Hippocampal formation (tissue), 2 donors: ENCODE results near the gene STK39.

Experiments used
- DNase-seq, 2 donors: peaks; one replicate each; lab custom pipeline; 2025; lab: John Stamatoyannopoulos, UW

The STK39 gene

GRCh38 chr2:168003876-168004275 is 243.5 kb downstream of the STK39 start:
- peak in 1 of 2 donors; percentile 23 for DNase-seq

DNA sequence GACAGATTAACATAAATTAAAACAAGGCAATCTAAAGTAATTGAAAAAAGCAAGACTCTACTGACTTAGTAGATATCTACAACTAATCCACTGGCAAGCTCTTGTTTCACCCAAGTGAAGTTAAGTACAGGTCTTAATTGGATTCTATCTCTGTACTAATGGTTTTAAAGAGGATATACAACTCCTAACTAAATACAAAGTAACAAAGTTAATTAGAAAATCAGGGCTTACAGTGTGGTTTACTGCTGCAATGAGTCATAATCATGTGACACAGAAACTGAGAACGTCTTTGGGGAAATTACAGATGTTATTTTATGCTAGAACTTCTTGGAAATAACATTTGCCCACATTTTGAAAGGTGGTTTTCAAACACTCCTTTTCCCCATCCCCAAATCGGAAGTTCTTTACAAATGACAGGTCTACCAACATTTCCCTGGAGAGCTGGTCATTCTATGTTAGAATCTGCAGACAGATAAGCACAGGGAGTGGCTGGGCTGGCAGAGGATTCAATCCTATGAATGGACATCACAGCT is 245.3 kb downstream of the STK39 start:
- no peak for DNase-seq

GRCh38 chr2:167992278-167992677 is 255.1 kb downstream of the STK39 start:
- no peak for DNase-seq

DNA sequence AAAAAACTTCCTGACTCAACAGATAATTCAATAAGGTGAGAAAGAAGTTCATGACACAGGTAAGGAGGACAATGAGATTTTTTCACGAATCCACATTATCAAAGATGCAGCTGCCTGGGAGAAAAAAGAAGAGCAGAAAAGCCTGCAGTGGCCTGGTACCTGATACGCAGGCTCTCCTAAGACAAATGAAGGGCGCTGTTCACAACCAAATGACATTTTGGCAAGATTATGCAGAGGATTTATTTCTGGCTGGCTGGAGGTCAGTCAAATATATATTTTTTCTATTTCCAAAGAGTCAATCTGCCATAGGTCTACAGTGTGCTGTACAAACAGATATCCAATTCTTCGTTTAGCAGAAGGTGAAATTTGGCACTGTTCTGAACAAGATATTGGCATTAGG is 257.3 kb downstream of the STK39 start:
- DNase-seq: no peak

- no peak for DNase-seq
Observed at GRCh38 chr2:167988296-167988695, 259.1 kb downstream of the STK39 start.

- no peak for DNase-seq
Observed at GRCh38 chr2:167987558-167987957, 259.8 kb downstream of the STK39 start.

DNA sequence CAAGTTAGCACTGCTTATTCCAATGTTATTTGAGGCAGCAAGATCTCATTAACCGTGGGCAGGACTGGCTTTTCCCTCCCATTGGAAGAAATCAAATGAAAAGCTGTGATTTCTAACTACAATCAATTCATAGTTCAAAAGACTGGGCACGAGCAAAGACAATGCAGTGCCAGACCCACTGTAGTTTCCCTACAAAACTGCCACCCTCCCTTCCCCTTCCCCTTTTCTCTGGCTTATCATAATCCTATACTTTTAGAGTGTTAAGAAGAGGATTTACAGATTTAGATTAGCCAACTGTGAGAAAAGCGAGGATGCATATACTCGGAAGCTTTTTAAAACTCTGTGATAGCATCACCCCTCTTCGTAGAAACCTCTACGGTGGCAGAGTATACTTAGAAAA is 260.4 kb downstream of the STK39 start:
- DNase-seq: no peak

GRCh38 chr2:167986223-167986622 is 261.2 kb downstream of the STK39 start:
- no peak for DNase-seq

GRCh38 chr2:167981945-167982344 is 265.4 kb downstream of the STK39 start:
- no peak for DNase-seq

DNA sequence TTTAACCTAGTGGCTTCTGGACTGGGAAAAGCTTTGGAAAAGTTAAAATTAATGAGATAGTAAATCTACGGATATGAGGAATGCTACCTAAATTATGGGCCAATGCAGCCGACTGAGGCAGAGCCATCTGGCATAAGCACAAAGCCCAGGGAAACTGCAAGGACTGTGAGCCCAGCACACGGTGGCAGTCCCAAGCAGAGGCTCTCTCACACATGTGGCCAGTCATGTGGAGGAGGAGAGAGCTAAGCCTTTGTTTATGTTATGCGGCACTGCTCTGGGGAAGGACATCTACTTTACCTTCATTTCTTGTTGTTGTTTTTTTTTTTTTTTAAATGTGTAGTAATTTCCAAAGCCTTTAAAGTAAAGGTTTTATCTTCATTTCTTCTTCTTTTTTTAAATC is 267.0 kb downstream of the STK39 start:
- no peak for DNase-seq

DNA sequence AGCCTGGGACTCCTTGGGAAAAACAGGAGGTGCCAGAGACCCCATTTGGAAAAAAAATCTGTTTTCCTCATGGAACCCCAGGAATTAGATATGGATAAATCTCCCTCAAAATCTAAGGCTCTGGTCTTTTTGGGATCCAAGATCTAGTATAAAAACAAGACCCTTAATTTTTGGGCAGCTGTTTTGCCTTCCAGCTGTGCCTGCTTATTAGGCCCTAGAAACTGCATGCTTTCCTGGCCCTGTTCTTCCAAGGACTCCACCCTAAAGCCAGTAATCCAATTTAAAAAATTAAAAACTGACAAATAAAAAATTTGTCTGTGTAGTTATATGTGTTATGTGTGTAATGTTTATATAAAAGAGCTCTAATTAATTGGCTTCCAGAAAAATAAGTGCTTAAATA is 274.6 kb downstream of the STK39 start:
- no peak for DNase-seq

DNA sequence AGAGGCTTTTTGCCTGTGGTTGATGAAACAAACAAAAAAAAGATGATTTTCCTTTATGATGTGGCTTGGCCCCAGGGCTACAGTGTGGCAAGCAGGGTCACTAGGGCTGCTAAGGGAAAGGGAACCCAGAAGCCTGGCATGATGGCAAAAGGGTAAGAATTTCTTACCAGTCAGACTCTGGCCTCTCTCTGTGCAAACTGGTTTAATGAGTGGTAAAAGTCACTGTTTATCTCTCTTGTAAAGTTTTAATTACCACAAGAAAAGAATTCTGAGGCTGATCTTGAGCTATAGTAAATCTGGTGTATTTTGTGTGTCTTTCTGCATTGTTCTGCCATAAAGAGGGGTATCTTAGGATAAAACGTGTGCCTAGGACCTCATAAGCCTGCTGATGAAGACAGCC is 275.4 kb downstream of the STK39 start:
- no peak for DNase-seq

DNA sequence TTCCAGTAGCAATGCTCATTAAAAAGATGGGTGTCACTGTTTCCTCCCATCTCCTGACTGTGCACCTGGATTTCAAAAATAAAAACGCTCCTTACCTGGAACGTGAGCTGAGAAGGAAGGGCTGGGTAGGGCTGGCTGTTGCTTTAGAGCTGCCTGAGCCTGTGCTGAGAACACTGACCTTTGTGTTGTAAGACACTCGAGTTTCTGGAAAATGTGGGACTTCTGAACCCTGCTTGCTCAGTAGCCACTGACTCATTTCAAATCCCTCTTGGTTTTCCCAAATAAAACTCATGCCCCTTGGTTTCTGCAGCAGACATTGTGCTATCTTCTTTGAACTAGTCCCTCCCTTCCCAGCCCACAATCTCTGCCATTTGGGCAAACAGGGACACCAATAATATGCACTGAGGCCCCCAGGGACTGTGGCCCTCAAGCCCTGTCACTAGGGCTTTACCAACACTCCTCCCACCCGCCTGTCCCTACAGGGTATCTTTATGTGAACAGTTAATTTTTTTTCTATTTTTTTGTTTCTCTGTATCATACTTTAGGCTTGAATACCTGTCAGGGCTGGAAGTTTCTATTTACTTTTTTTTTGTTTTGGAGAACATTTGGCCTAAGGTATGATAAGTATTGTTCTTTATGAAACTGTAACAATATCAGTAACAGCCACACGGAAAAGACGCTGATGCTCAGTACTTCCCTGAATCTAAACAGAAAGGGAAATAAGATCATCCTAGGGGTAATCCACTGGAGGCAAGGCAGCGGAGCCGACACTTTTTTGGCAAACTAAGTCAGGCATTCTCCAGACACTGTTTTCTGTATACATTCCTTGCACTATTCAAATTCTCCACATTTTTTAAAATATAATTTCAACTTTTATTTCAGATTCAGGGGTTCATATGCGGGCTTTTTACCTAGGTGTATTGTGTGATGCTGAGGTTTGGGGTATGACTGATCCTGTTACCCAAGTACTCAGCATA is 280.2 kb downstream of the STK39 start:
- no peak for DNase-seq

DNA sequence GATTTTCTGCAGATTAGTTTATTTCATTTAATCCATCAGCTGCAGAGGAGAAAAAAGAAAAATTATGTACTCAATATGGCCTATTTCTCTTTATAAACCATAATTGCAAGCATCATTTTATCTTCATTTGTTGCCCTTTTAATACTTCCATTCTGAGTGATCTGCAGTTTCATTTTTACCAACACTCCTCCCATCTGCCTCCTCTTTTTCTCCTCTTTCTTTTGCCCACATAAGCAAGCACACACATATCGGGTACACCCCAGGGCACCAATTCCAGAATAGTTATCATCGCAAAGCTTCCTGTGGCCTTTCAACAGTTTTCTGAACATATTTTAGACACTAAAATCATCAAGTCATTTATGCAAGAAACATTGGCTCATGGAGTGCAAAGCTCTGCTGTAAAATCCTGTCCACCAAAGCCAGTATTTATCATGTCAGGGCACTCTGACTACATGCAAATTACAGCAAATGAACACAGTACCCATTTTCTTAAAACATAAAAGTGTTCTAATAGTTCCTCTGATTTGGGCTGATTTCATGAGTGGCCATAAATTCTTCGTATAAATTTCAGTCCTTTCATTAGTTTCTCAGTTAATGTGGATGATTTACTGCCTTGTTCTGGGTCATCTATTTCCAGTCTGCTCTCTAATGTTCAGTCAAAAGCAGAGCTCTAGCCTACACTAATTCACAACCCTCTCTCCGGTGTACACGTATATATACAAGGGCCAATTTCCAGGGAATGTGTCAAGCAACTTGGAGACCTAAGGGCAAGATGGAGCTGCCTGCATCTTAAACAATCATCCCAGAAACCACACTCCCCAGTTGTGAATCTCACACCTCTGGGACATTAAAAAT is 281.3 kb downstream of the STK39 start:
- DNase-seq: no peak

GRCh38 chr2:167964650-167965413 is 282.6 kb downstream of the STK39 start:
- DNase-seq: no peak

DNA sequence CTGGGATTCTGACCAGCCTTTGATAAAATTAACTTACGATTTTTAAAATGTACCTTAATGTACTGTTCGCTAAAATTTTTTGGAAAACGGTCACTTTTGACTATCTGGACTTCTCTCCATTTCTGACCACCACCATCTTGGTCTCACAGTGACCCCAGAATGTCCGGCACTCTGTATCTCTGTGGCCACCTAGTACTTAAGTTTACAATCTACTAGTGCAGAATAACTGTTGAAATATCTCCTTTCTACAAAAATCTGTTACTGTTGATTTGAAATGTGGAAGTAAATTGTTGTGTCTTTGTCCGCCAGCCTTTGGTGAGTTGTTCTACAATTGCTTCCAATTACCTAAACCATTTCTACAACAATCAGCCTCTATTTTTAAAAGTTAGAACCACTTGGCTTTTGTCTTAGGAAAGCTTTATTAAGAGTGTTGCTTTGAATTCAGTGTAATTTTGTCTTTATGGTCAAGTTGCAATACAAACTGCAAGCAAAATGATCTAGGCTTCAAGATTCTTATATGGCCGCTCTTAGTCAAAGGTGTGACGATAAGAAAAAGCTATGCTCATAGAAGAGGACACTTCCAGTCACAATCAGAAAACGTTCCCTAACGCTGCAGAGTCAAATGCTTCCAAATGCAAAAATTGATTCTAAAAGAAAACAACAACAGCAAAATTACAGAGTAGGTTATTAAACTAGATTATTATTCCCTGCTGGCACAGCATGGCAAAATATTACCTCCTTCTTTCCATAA is 283.3 kb downstream of the STK39 start:
- no peak for DNase-seq

- DNase-seq: no peak
Observed at GRCh38 chr2:167962436-167963226, 284.8 kb downstream of the STK39 start.

GRCh38 chr2:167961536-167962048 is 285.8 kb downstream of the STK39 start:
- DNase-seq: no peak

DNA sequence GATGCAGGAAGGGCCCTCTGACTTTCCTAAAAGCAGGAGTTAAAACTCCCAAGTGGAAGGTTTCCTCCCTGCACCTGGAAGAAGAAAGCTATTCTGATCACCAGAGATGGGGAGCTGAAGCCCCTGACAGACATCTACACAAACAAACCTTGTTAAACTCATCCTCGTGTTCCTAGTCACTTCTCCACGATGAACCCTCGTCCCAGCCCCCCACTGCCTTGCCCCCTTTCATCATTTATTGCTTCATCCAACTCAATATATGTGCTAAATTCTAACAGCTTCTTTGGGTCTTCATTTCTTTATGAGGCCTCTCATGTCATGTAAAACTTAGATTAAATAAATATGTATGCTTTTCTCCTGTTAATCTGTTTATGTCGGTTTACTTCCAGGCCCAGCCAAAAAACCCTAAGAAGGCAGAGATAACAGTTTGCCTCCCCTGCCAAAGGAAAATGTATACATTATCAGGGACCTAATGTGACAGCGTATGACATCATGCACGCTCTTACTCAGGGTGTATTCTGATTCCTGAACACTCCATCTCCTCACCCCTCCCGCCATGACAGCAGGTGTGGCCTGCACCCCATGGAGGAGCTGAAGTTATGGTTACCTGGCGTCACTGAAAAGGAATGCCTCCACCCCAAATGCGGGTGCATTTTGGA is 287.2 kb downstream of the STK39 start:
- no peak for DNase-seq
